ENCODE data around the gene RIMKLA. TPM values are rescaled to one million over a fixed set of nuclear protein-coding genes. Genes with fewer than 3 reads are reported as not detected.
A peak's percentile ranks its signal among the peaks of the same experiment; 100 is the strongest.

The RIMKLA gene
- total and polyA plus RNA-seq, 2 of the 13 experiments (the other 11 are each of a cell fraction or from before 2014, with no cell fraction given) = 2.5 to 3.8 TPM

- TF ChIP-seq SMAD3 (CRISPR knock-in tag; IDR thresholded peaks at IDR 0.05) = no peak
- TF ChIP-seq SP5 (CRISPR knock-in tag; IDR thresholded peaks at IDR 0.05; ENCODE audit: borderline replicate concordance, low read depth) = peak; percentile 83; the same call in 1 of the 2 replicates
- no peak for TF ChIP-seq ZNF362 (CRISPR knock-in tag; IDR thresholded peaks at IDR 0.05; ENCODE audit: borderline replicate concordance)
- peak; percentile 66; the same call in 1 of the 2 replicates for TF ChIP-seq PHF20 (CRISPR knock-in tag; IDR thresholded peaks at IDR 0.05)
- TF ChIP-seq ZNF572 (CRISPR knock-in tag; IDR thresholded peaks at IDR 0.05) = no peak
- no peak for TF ChIP-seq NCOR1 (IDR thresholded peaks at IDR 0.05; ENCODE audit: borderline replicate concordance, low read length)
- peak; percentile 81 for TF ChIP-seq ZNF605 (CRISPR knock-in tag; IDR thresholded peaks at IDR 0.05)
- TF ChIP-seq KDM6A (CRISPR knock-in tag; IDR thresholded peaks at IDR 0.05; ENCODE audit: low read depth) = no peak
- no peak for TF ChIP-seq ZBTB8A (CRISPR knock-in tag; IDR thresholded peaks at IDR 0.05; ENCODE audit: borderline replicate concordance, low read depth)
- no peak for TF ChIP-seq ZNF800 (CRISPR knock-in tag; IDR thresholded peaks at IDR 0.05)
- TF ChIP-seq MXD3 (CRISPR knock-in tag; IDR thresholded peaks at IDR 0.05) = no peak; the same call in 1 of the 2 replicates
- TF ChIP-seq ZBTB42 (CRISPR knock-in tag; IDR thresholded peaks at IDR 0.05) = no peak
- TF ChIP-seq ZNF253 (CRISPR knock-in tag; IDR thresholded peaks at IDR 0.05; ENCODE audit: borderline replicate concordance) = no peak
- TF ChIP-seq ZNF335 (CRISPR knock-in tag; IDR thresholded peaks at IDR 0.05) = no peak
- TF ChIP-seq ZNF138 (CRISPR knock-in tag; IDR thresholded peaks at IDR 0.05; ENCODE audit: low read depth) = no peak
- TF ChIP-seq KLF11 (CRISPR knock-in tag; IDR thresholded peaks at IDR 0.05) = no peak
- TF ChIP-seq ZNF530 (CRISPR knock-in tag; IDR thresholded peaks at IDR 0.05; ENCODE audit: low read depth) = no peak
- no peak for TF ChIP-seq ZNF616 (CRISPR knock-in tag; IDR thresholded peaks at IDR 0.05; ENCODE audit: low read depth)
- TF ChIP-seq ZNF207 (IDR thresholded peaks at IDR 0.05; ENCODE audit: borderline replicate concordance) = no peak
- TF ChIP-seq HIVEP1 (CRISPR knock-in tag; IDR thresholded peaks at IDR 0.05) = no peak
- 0 out of 2 replicates have a peak, but pooled peaks have one; percentile 26 for TF ChIP-seq ZBTB4 (CRISPR knock-in tag; IDR thresholded peaks at IDR 0.05; ENCODE audit: borderline replicate concordance)
- TF ChIP-seq PRPF4 (IDR thresholded peaks at IDR 0.05; ENCODE audit: low read depth, low read length, poor library complexity, severe bottlenecking) = no peak
- no peak for TF ChIP-seq CBX1 (IDR thresholded peaks at IDR 0.05; ENCODE audit: low read depth)
- TF ChIP-seq ZNF672 (CRISPR knock-in tag; IDR thresholded peaks at IDR 0.05) = no peak
Observed at GRCh38 chr1:42462828-42463763, 82.5 kb downstream of the RIMKLA start, which contains the start of gene CCDC30 (continued).

Measured in HepG2 (cell line).